HFF-Myc (cell line): ENCODE data around the gene MYO3A.
"Not testable (repeated sequence)": the region's sequence is repeated elsewhere in the genome, so short reads cannot be mapped to it uniquely, and the experiment has no call there.

Experiments used
- DNase-seq: peaks from one replicate; pipeline ENCODE4 v3.0.0-alpha.2; 2011; ENCODE audit warnings: low read depth; ENCODE audit errors: extremely low read depth
- H3K4me3 ChIP-seq: replicated peaks from 2 replicates; pipeline ENCODE4 v1.5.1; 2011; ENCODE audit warnings: low read depth, mild to moderate bottlenecking, control low read depth, low read length
- TF ChIP-seq, protein P1 (sequence below): IDR thresholded peaks from 2 replicates; pipeline ENCODE4 v1.5.1; 2012; ENCODE audit warnings: mild to moderate bottlenecking, low read depth, low read length, control low read depth; ENCODE audit errors: missing control alignments

The MYO3A gene

DNA sequence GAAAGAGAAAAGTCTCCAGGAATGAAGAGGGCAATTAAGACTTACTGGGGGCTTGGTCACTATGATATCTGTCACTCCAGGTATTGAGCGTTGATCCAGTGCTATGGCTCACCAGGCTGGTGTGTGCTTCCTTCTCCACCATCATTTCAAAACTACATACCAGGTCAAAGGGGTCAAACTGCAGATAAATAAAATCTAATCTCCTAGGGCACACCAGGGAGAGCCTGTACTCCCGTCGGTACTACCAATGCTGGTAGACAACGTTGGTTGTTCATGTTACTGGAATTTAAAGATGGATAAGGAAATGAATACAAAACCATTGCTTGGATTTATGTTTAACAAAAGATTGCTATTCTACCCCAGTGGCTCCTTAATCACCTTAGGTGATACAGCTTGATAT, 118.3 kb downstream of the MYO3A start:
- TF ChIP-seq, protein P1, sequence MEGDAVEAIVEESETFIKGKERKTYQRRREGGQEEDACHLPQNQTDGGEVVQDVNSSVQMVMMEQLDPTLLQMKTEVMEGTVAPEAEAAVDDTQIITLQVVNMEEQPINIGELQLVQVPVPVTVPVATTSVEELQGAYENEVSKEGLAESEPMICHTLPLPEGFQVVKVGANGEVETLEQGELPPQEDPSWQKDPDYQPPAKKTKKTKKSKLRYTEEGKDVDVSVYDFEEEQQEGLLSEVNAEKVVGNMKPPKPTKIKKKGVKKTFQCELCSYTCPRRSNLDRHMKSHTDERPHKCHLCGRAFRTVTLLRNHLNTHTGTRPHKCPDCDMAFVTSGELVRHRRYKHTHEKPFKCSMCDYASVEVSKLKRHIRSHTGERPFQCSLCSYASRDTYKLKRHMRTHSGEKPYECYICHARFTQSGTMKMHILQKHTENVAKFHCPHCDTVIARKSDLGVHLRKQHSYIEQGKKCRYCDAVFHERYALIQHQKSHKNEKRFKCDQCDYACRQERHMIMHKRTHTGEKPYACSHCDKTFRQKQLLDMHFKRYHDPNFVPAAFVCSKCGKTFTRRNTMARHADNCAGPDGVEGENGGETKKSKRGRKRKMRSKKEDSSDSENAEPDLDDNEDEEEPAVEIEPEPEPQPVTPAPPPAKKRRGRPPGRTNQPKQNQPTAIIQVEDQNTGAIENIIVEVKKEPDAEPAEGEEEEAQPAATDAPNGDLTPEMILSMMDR, result no peak
- DNase-seq, result no peak

DNA sequence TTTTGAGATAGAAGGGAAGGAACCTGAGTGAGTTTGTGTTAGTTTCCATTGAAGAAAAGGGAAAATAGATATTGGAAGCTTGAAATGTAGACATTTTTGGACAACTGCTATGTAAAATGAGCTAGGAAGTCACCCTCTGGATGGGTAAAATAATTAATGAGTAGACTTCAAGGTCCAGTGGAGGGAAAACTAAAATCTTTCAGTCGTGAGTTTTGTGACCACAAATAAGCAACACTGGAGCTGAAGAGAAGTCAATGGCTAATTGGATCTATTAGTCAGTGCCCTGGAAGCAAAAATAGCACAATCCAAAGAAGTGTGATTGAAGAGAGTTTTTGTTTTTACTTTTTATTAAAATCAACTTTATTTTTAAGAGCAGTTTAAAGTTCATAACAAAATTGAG, 123.4 kb downstream of the MYO3A start:
- TF ChIP-seq, protein P1, result no peak
- H3K4me3 ChIP-seq, result no peak overlapping the region
- no peak for DNase-seq

More for the DNA sequence above, 118.3 kb downstream of the MYO3A start:
- no peak overlapping the region for H3K4me3 ChIP-seq

DNA sequence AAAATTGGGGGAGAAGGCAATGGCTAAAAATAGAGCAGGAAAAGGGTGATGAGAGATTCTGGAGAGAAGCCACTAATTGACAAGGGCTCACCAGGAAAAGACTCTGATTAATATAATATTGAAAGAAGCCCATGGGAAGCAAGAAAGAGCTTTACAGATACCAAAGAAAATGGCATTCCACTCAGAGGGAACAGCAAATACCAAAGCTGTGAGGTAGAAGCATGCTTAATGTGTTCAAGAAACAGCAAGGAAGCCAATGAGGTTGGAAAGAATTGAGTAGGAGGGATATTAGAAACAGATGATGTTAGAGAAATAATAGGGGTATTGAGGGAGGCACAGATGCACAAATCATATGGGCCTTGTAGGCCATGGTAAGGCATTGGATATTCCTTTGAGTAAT, 130.1 kb downstream of the MYO3A start:
- DNase-seq, result no peak
- no peak overlapping the region for H3K4me3 ChIP-seq
- TF ChIP-seq, protein P1, result no peak

DNA sequence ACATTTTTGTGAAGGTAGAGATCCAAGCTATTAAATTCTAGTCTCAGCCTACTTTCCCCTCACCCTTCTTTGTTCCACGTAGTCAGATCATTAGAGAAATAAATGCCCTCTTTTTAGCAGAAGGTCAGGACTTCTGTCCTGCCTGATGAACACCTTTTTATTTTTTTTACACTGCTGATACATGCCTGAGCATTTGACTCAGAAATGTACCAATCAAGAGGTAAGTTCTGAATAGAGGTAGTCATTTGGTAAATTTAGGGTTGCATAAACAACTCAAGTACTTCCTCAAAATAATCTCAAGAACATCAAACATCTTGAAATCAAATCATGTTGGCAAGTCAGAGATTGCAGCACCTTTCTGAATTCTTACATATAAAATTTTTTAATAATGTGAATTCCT, 133.7 kb downstream of the MYO3A start:
- no peak for DNase-seq
- TF ChIP-seq, protein P1, result no peak
- no peak overlapping the region for H3K4me3 ChIP-seq

DNA sequence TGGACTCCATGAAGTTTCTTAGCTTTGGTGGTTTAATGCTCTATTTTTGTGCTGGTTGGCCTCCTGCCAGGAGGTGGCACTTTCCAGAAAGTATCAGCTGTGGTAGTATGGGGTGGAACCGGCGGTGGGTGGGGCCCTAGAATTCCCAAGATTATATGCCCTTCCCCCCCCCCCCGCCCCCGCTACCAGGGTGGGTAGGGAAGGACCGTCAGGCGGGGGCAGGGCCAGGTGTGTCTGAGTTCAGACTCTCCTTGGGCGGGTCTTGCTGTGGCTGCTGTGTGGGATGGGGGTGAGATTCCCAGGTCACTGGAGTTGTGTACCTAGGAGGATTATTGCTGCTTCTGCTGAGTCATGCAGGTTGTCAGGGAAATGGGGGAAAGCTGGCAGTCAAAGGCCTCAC, 146.9 kb downstream of the MYO3A start:
- H3K4me3 ChIP-seq, DNase-seq: not testable (repeated sequence)

DNA sequence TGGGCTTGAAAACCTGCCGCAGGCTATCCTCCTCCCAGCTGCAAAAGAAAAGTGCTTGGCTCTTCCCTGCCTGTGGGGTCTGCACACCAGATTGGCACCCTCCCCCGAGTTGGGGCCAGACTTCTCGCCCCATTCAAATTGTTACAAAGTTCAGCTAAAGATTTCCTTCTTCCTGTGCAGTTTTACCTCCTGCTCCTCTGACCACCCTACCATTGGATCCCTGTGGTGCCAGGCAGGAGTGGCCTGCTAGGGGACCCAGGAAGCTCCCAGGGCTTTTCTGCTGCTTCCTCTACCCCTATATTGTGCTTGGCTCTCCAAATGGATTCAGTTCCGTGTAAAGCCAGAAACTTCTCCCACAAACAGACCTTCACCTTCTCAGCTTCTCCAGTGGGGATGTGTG, 147.4 kb downstream of the MYO3A start:
- no peak for DNase-seq
- no peak overlapping the region for H3K4me3 ChIP-seq
- TF ChIP-seq, protein P1, result no peak

DNA sequence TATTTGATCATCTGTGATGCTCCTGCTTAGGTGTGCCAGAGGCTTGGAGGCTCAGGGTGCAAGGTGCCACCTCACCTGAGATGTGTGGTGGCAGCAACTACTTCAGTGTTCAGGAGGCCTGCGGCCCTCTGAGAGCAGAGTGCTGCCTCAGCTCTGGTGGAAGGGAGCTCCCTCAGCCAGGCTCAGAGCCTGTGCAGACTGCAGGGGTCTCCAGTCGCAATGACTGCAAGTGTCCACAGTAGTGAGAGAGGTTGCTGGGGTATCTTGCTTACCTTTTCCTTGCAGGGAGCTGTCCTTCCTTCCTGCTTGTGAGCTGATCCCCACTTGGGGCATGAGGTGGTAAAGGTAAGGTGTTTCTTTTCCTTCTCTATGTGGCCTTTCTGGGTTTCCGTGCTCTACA, 151.5 kb downstream of the MYO3A start:
- TF ChIP-seq, protein P1, result no peak
- no peak for DNase-seq

More for the DNA sequence above, 151.5 kb downstream of the MYO3A start:
- H3K4me3 ChIP-seq, result no peak overlapping the region
